HepG2 (cell line): ENCODE data around the gene PIK3IP1. TPM values are rescaled to one million over a fixed set of nuclear protein-coding genes. Genes with fewer than 3 reads are reported as not detected.

Experiments used
- ATF7 ChIP-seq, 2 experiments: fragments of 450-650 bp in 1 of 2; sonication (generic) in 1 of 2; formaldehyde crosslinking in 1 of 2; IDR thresholded peaks; 2 replicates each; pipeline versions ENCODE4 v1.4.0 to v1.6.1; 2016 to 2020; ENCODE audit warnings: antibody characterized with exemption in 1 of 2, mild to moderate bottlenecking in 1 of 2, missing genetic modification reagents in 1 of 2
- CENPT ChIP-seq: sonication (generic); formaldehyde crosslinking; IDR thresholded peaks from 2 replicates; pipeline ENCODE4 v1.8.0; 2022; ENCODE audit warnings: low read depth, mild to moderate bottlenecking, moderate library complexity, missing genetic modification reagents
- ERF ChIP-seq: IDR thresholded peaks from 2 replicates; pipeline ENCODE4 v1.6.1; 2018; ENCODE audit warnings: missing biosample characterization, missing genetic modification reagents
- FOSL1 ChIP-seq: sonication (generic); formaldehyde crosslinking; IDR thresholded peaks from 2 replicates; pipeline ENCODE4 v1.9.0; 2021; ENCODE audit warnings: missing genetic modification reagents, borderline replicate concordance
- HOXA9 ChIP-seq: sonication (generic); formaldehyde crosslinking; IDR thresholded peaks from 2 replicates; pipeline ENCODE4 v1.8.1; 2022; ENCODE audit warnings: missing genetic modification reagents, mild to moderate bottlenecking, moderate library complexity, borderline replicate concordance
- MED1 ChIP-seq: sonication (generic); formaldehyde crosslinking; IDR thresholded peaks from 2 replicates; pipeline ENCODE4 v1.4.0; 2020; ENCODE audit warnings: missing genetic modification reagents
- NFATC3 ChIP-seq: sonication (generic); formaldehyde crosslinking; IDR thresholded peaks from 2 replicates; pipeline ENCODE4 v1.5.1; 2020; ENCODE audit warnings: mild to moderate bottlenecking, missing genetic modification reagents
- NPAS2 ChIP-seq: sonication (generic); formaldehyde crosslinking; IDR thresholded peaks from 2 replicates; pipeline ENCODE4 v1.8.0; 2022; ENCODE audit warnings: mild to moderate bottlenecking, missing genetic modification reagents, borderline replicate concordance
- RFX1 ChIP-seq: fragments of 450-650 bp; IDR thresholded peaks from 2 replicates; pipeline ENCODE4 v1.6.1; 2017
- RXRB ChIP-seq: IDR thresholded peaks from 2 replicates; pipeline ENCODE4 v1.6.1; 2016; ENCODE audit warnings: borderline replicate concordance, missing genetic modification reagents, missing compliant biosample characterization
- SALL1 ChIP-seq: sonication (generic); formaldehyde crosslinking; IDR thresholded peaks from 2 replicates; pipeline ENCODE4 v1.8.0; 2022; ENCODE audit warnings: mild to moderate bottlenecking, missing genetic modification reagents
- SRF ChIP-seq: IDR thresholded peaks from 2 replicates; pipeline ENCODE4 v1.6.1; 2011; ENCODE audit warnings: mild to moderate bottlenecking, low read depth, low read length, moderate library complexity
- TOE1 ChIP-seq: sonication (generic); formaldehyde crosslinking; IDR thresholded peaks from 2 replicates; pipeline ENCODE4 v1.4.0; 2020; ENCODE audit warnings: mild to moderate bottlenecking, missing genetic modification reagents
- WIZ ChIP-seq: sonication (generic); formaldehyde crosslinking; IDR thresholded peaks from 2 replicates; pipeline ENCODE4 v1.5.1; 2020; ENCODE audit warnings: mild to moderate bottlenecking, missing genetic modification reagents
- ZNF232 ChIP-seq: sonication (generic); formaldehyde crosslinking; IDR thresholded peaks from 2 replicates; pipeline ENCODE4 v1.4.0; 2020; ENCODE audit warnings: missing genetic modification reagents, borderline replicate concordance
- ZNF747 ChIP-seq: sonication (generic); formaldehyde crosslinking; IDR thresholded peaks from 2 replicates; pipeline ENCODE4 v1.8.1; 2023; ENCODE audit warnings: missing genetic modification reagents, mild to moderate bottlenecking, borderline replicate concordance
- polyA plus RNA-seq, 8 experiments: library from polyadenylated mRNA; depleted of rRNA in 3 of 8; stranded (reverse) in 7 of 8; unstranded in 1 of 8; fragments of >200 nt; fragmentation: Illumina TruSeq in 4 of 8; extraction: Trizol in 4 of 8; gene quantifications; 2 replicates each; pipeline versions ENCODE4 v1.2.1 to v1.2.3, GENCODE V29; 2011 to 2016; ENCODE audit warnings: low read depth in 4 of 8, missing spikeins in 1 of 8, mixed read lengths in 1 of 8; ENCODE audit not compliant: insufficient read depth in 1 of 8
- total RNA-seq, 5 experiments: library from RNA; depleted of rRNA; stranded (reverse); fragments of >200 nt; fragmentation: Illumina TruSeq; extraction: Trizol; gene quantifications; 2 replicates each; pipeline ENCODE4 v1.2.3, GENCODE V29; 2016; ENCODE audit warnings: low read depth in 1 of 5
- TF ChIP-seq, protein P1 (sequence below): sonication (generic); formaldehyde crosslinking; IDR thresholded peaks from 2 replicates; pipeline ENCODE4 v1.8.1; 2023; ENCODE audit warnings: mild to moderate bottlenecking, missing genetic modification reagents
- TF ChIP-seq, protein P2 (sequence below): sonication (generic); formaldehyde crosslinking; IDR thresholded peaks from 2 replicates; pipeline ENCODE4 v1.8.1; 2023; ENCODE audit warnings: mild to moderate bottlenecking, inconsistent platforms, moderate library complexity, missing genetic modification reagents, borderline replicate concordance
- TF ChIP-seq, protein P3 (sequence below): sonication (generic); formaldehyde crosslinking; IDR thresholded peaks from 2 replicates; pipeline ENCODE4 v1.5.1; 2020; ENCODE audit warnings: missing genetic modification reagents, mild to moderate bottlenecking, borderline replicate concordance
- TF ChIP-seq, protein P4 (sequence below): sonication (generic); formaldehyde crosslinking; IDR thresholded peaks from 2 replicates; pipeline ENCODE4 v1.4.0; 2020; ENCODE audit warnings: missing genetic modification reagents
- TF ChIP-seq, protein P5 (sequence below): sonication (generic); formaldehyde crosslinking; IDR thresholded peaks from 2 replicates; pipeline ENCODE4 v1.5.1; 2020; ENCODE audit warnings: missing genetic modification reagents, mild to moderate bottlenecking, borderline replicate concordance

PIK3IP1 gene
- total and polyA plus RNA-seq, 2 of the 13 experiments (the other 11 are each of a cell fraction or from before 2014, with no cell fraction given): 1.3 to 2.5 TPM

DNA sequence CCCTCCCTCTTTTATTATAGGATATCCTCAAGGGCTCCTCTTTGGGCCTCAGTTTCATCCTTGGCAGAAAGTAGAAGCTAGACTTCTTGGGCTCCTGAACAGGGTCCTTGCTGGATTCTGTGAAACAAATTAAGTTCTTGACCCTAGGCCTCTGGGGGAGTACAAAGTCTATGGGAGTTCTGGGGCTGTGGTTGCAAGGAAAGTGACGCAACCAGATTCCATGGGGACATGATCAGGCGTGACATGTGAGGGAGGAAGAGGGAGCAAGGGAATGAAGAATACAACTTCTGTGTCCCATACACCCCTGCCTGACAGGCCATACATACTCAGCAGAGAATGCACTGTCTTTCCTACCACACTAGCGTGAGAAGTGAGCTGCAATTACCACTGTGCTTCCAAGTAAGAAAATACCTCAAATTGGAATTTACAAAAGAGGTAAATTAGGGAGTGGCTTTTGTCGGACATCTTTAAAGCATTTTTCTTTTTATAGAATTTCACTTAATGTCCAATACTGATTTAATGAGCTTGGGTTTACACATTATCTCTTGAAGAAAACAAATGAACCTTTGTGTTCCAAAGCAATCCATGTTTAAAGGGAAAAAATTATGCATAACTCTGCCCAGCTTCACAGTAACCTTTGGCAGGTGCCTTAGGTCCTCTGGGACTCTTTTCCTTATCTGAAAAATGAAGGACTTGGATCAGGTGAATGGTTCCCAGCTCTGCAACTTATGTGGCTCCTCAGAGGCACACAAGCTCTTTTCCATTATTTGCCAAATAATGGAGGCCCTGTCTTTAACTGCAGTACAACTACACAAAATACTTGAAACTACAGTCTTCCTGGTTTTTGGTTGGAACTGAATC, 41.3 kb downstream of the PIK3IP1 start (continued):
- TF ChIP-seq, protein P1, sequence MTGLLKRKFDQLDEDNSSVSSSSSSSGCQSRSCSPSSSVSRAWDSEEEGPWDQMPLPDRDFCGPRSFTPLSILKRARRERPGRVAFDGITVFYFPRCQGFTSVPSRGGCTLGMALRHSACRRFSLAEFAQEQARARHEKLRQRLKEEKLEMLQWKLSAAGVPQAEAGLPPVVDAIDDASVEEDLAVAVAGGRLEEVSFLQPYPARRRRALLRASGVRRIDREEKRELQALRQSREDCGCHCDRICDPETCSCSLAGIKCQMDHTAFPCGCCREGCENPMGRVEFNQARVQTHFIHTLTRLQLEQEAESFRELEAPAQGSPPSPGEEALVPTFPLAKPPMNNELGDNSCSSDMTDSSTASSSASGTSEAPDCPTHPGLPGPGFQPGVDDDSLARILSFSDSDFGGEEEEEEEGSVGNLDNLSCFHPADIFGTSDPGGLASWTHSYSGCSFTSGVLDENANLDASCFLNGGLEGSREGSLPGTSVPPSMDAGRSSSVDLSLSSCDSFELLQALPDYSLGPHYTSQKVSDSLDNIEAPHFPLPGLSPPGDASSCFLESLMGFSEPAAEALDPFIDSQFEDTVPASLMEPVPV (CRISPR knock-in tag): no peak
- no peak for TF ChIP-seq ZNF747 (CRISPR knock-in tag)
- TF ChIP-seq TOE1: no peak
- no peak for TF ChIP-seq FOSL1 (CRISPR knock-in tag)
- TF ChIP-seq ZNF232 (CRISPR knock-in tag): no peak
- TF ChIP-seq HOXA9 (CRISPR knock-in tag): no peak
- no peak for TF ChIP-seq WIZ (CRISPR knock-in tag)
- TF ChIP-seq, protein P2, sequence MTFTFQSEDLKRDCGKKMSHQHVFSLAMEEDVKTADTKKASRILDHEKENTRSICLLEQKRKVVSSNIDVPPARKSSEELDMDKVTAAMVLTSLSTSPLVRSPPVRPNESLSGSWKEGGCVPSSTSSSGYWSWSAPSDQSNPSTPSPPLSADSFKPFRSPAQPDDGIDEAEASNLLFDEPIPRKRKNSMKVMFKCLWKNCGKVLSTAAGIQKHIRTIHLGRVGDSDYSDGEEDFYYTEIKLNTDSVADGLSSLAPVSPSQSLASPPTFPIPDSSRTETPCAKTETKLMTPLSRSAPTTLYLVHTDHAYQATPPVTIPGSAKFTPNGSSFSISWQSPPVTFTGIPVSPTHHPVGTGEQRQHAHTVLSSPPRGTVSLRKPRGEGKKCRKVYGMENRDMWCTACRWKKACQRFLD (CRISPR knock-in tag): no peak
- TF ChIP-seq NPAS2: no peak
- no peak for TF ChIP-seq SRF
- TF ChIP-seq, protein P3, sequence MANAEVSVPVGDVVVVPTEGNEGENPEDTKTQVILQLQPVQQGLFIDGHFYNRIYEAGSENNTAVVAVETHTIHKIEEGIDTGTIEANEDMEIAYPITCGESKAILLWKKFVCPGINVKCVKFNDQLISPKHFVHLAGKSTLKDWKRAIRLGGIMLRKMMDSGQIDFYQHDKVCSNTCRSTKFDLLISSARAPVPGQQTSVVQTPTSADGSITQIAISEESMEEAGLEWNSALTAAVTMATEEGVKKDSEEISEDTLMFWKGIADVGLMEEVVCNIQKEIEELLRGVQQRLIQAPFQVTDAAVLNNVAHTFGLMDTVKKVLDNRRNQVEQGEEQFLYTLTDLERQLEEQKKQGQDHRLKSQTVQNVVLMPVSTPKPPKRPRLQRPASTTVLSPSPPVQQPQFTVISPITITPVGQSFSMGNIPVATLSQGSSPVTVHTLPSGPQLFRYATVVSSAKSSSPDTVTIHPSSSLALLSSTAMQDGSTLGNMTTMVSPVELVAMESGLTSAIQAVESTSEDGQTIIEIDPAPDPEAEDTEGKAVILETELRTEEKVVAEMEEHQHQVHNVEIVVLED: no peak
- peak; percentile 32; the same call in 1 of the 2 replicates for TF ChIP-seq ATF7 (IDR thresholded peaks at IDR 0.05)
- TF ChIP-seq ATF7 (CRISPR knock-in tag; IDR thresholded peaks at IDR 0.05): no peak
- TF ChIP-seq SALL1: 0 out of 2 replicates have a peak, but pooled peaks have one; percentile 18
- TF ChIP-seq MED1 (CRISPR knock-in tag): peak; percentile 42; the same call in 1 of the 2 replicates
- TF ChIP-seq, protein P4, sequence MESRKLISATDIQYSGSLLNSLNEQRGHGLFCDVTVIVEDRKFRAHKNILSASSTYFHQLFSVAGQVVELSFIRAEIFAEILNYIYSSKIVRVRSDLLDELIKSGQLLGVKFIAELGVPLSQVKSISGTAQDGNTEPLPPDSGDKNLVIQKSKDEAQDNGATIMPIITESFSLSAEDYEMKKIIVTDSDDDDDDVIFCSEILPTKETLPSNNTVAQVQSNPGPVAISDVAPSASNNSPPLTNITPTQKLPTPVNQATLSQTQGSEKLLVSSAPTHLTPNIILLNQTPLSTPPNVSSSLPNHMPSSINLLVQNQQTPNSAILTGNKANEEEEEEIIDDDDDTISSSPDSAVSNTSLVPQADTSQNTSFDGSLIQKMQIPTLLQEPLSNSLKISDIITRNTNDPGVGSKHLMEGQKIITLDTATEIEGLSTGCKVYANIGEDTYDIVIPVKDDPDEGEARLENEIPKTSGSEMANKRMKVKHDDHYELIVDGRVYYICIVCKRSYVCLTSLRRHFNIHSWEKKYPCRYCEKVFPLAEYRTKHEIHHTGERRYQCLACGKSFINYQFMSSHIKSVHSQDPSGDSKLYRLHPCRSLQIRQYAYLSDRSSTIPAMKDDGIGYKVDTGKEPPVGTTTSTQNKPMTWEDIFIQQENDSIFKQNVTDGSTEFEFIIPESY (CRISPR knock-in tag): no peak
- no peak for TF ChIP-seq RFX1
- TF ChIP-seq, protein P5, sequence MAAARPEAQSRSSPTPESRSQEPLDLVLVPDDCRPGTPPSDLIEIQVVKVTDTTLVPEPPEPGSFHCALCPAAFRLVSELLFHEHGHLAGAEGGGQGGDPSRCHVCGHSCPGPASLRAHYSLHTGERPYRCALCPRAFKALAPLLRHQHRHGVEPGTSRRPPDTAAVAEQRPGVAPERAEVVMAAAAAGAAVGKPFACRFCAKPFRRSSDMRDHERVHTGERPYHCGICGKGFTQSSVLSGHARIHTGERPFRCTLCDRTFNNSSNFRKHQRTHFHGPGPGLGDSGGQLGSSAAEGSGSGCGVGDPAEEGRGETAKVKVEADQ (CRISPR knock-in tag): no peak
- no peak; the same call in 1 of the 2 replicates for TF ChIP-seq RXRB (CRISPR knock-in tag)
- no peak for TF ChIP-seq NFATC3 (CRISPR knock-in tag)
- no peak for TF ChIP-seq ERF (CRISPR knock-in tag)
- TF ChIP-seq CENPT: no peak
